ENCODE measurements around the gene PRKCH. TPM values are rescaled to one million over a fixed set of nuclear protein-coding genes. Genes with fewer than 3 reads are reported as not detected.

Gene PRKCH
- polyA plus RNA-seq, 1 donor from 2014 or later: 2.0 TPM

DNA sequence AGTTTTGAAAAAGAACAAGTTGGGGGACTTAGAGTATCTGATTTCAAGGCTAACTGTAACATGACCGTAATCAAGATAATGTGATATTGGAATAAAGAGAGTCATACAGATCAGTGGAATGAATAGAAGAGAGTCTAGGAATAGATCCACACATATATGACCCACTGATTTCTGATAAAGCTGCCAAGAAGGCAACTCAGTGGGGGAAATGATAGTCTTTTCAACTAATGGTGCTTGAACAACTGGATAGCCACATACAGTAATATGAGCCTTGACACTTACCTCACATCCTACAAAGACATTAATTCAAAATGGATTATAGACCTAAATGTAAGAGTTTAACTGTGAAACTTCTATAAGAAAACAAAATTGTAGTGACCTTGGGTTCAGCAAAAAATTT lies 3.8 kb downstream of the PRKCH start:
- TF ChIP-seq CTCF (IDR thresholded peaks at IDR 0.05; ENCODE audit: poor library complexity, severe bottlenecking) (no peak), EZH2 (IDR thresholded peaks at IDR 0.05; ENCODE audit: borderline replicate concordance, insufficient read depth, low read length, poor library complexity, severe bottlenecking) (no peak), EP300 (conservative IDR thresholded peaks at IDR 0.05; ENCODE audit: poor library complexity, severe bottlenecking) (no peak)
- peaks cover 45% of the 10 kb centered on the region for H3K27me3 ChIP-seq (ENCODE audit: insufficient read depth, low read depth, low read length)

GRCh38 chr14:61326146-61326545 lies 4.8 kb downstream of the PRKCH start:
- no peaks in the 10 kb centered on the region for H3K9me3 ChIP-seq (ENCODE audit: low read length)
- no peaks in the 10 kb centered on the region for H3F3A ChIP-seq (ENCODE audit: insufficient read depth, low read length, poor library complexity, severe bottlenecking)
- H3K4me3 ChIP-seq (ENCODE audit: low read length): no peak overlapping the region
- no peak for TF ChIP-seq TAF1 (IDR thresholded peaks at IDR 0.05; ENCODE audit: low read depth)
- no peak for TF ChIP-seq EZH2 (IDR thresholded peaks at IDR 0.05; ENCODE audit: borderline replicate concordance, insufficient read depth, low read length, poor library complexity, severe bottlenecking)
- TF ChIP-seq EP300 (conservative IDR thresholded peaks at IDR 0.05; ENCODE audit: poor library complexity, severe bottlenecking): no peak
- TF ChIP-seq POLR2AphosphoS5 (IDR thresholded peaks at IDR 0.05): no peak
- no peak for TF ChIP-seq MXI1 (conservative IDR thresholded peaks at IDR 0.05; ENCODE audit: poor library complexity, severe bottlenecking)
- no peak for TF ChIP-seq CTCF (IDR thresholded peaks at IDR 0.05; ENCODE audit: poor library complexity, severe bottlenecking)
- TF ChIP-seq SMC3 (conservative IDR thresholded peaks at IDR 0.05; ENCODE audit: poor library complexity): no peak
- TF ChIP-seq RAD21 (conservative IDR thresholded peaks at IDR 0.05): no peak
- no peak for TF ChIP-seq REST (IDR thresholded peaks at IDR 0.05; ENCODE audit: borderline replicate concordance)
- H3K79me2 ChIP-seq (replicated peaks; ENCODE audit: insufficient read depth, low read length): no peaks in the 10 kb centered on the region
- no peaks in the 10 kb centered on the region for H4K20me1 ChIP-seq (ENCODE audit: insufficient read depth)
- no peak overlapping the region for H3K9ac ChIP-seq (ENCODE audit: low read length)
- H3K36me3 ChIP-seq (ENCODE audit: insufficient read depth, low read length): no peaks in the 10 kb centered on the region
- peaks cover 38% of the 10 kb centered on the region for H3K27me3 ChIP-seq (ENCODE audit: insufficient read depth, low read depth, low read length)
- no peak overlapping the region for H3K27ac ChIP-seq (ENCODE audit: low read length)
- no peak overlapping the region for H3K4me2 ChIP-seq (ENCODE audit: low read length)
- H2AFZ ChIP-seq (ENCODE audit: low read depth, low read length): no peak overlapping the region
- H3K9me2 ChIP-seq (ENCODE audit: insufficient read depth, low read length): no peaks in the 10 kb centered on the region

More for the DNA sequence above, 3.8 kb downstream of the PRKCH start:
- H3K9me2 ChIP-seq (ENCODE audit: insufficient read depth, low read length): no peaks in the 10 kb centered on the region
- H2AFZ ChIP-seq (ENCODE audit: low read depth, low read length): no peak overlapping the region
- no peak overlapping the region for H3K4me3 ChIP-seq (ENCODE audit: low read length)
- H3K9me3 ChIP-seq (ENCODE audit: low read length): no peaks in the 10 kb centered on the region
- no peaks in the 10 kb centered on the region for H3K79me2 ChIP-seq (replicated peaks; ENCODE audit: insufficient read depth, low read length)
- no peaks in the 10 kb centered on the region for H3F3A ChIP-seq (ENCODE audit: insufficient read depth, low read length, poor library complexity, severe bottlenecking)
- no peak overlapping the region for H3K9ac ChIP-seq (ENCODE audit: low read length)
- H3K27ac ChIP-seq (ENCODE audit: low read length): no peak overlapping the region
- H4K20me1 ChIP-seq (ENCODE audit: insufficient read depth): no peaks in the 10 kb centered on the region
- no peaks in the 10 kb centered on the region for H3K36me3 ChIP-seq (ENCODE audit: insufficient read depth, low read length)
- no peak overlapping the region for H3K4me2 ChIP-seq (ENCODE audit: low read length)
